Eye (tissue), 1 donor: ENCODE measurements around the gene DPCD.
"Not testable (repeated sequence)": the region's sequence is repeated elsewhere in the genome, so short reads cannot be mapped to it uniquely, and the experiment has no call there.

Source experiments
- DNase-seq: peaks from one replicate; pipeline ENCODE4 v3.0.0-alpha.2; 2015

The DPCD gene

DNA sequence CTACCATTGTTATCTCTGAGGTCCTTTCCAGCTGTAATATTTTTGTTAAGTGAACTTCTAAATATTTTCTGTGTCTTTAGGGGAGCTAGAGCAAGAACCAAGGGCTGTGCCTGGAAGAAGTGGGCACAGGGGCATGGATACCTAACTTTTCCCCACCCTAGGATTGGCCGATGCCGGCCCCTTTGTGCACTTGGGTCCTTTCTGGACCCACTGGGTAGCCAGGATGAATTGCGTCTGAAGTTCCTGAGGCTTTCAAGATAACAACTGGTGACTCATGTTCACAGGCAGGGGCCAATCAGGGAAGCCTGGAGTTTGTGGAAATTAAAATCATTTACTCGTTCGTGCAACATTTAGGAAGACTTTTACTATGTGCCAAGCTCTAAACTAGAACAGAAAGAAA lies 758 bp downstream of the DPCD start:
- DNase-seq, result no peak

DNA sequence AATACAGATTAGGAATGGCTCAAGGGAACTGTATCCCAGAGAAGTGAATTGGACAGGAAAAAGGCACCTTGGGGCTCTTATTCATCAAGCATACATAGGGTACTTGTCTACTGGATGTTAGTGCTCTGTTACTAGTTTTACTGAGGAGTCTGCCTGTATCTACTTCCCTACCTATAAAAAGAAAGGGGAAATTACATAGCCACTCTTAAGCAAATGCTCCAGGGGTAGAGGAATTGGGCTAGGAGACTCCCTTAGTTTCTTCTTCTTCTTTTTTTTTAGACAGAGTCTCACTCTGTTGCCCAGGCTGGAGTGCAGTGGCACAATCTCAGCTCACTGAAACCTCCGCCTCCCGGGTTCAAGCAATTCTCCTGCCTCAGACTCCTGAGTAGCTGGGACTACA lies 5.2 kb downstream of the DPCD start:
- not testable (repeated sequence) for DNase-seq

DNA sequence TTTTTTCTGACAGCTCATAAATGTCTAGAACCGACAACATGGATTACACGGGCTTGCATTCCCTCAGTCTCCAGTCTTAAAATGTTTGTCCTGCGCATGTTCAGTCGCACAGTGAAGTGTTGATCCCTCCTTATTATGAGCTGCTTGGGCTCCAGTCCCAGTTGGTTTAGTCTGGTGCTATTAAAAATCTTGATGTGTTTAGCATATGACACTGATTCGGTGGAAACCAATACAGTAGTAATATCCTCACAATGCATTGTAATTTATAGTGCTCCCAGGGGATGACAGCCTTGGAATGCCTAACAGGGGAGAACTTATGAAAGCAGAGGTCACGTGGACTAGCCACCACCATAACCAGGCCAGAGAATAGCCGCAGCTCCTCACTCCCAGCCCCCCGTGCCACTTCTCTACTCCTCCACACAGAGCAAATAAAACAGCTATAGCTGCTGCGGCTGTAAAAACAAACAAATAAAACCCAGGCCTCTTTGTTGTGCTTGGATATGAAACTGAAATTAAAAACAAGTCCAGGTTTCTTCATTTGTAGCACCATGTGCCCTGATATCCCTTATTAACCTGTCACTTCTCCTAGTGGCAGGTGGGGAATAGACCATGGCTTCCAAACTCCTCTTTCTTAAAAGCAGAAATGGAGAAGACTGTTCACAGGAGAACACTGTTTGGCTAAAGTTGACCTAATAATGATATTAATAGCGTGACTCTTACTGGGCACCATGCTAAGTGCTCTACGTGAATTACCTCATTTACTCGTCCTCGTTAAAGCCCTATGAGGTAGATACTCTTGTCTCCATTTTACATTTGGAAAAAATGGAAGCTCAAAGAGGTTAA lies 7.7 kb downstream of the DPCD start:
- DNase-seq, result no peak

DNA sequence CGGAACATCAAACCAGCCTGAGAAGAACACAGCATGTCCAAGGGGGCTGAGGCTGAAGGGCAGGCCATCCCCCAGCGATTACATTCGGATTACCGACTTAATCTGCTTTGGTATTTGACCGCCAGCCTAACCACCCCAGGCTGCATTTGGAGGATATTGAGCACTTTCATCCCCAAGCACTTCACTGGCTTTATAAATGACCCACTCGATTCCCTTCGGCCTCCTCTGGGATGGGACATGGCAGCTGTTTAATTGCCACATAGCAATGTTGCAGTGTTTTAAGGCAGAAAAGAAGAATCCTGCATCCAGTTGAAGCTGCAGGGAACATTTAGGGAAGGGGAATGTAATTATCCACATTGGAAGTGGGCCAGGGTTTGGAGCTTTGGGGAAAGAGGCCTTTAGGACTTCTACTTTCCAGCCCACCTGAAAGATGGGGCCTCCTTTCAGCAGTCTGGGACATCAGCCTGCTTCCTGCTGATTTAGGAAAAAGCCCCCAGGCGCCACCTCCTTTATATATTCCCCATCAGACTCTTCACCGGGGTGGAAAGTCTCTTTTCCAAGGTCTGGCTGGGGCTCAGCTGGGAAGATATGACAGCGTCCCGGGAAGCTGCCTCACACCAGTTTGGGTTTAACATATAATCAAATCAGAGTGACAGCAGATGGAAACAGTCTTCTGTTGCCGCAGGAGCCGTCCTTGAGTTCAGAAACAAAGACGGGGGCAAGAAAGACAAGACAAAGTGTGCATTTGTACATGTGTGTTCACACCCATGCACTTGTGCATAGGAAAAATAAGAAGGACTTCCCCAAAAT lies 9.2 kb downstream of the DPCD start:
- DNase-seq, result peak; percentile 51

DNA sequence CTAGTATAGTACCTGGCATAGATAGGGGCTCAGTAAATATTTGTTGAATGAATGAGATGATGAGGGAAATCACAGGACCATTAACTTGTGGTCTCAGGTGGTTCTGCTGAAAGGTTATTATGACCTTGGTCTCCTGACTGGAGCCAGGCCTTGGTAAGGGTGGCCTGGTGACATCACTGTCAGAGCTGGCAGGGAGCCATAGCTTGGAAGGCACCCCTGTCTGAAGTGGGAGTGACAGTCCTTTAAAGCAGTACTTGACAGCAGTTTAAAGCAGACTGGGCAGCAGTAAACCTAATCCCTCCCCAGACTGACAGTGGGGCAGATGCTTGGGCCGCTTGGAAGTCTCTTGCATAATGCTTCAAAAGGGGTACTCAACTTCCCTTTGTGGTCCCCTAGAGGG lies 13.4 kb downstream of the DPCD start:
- no peak for DNase-seq

DNA sequence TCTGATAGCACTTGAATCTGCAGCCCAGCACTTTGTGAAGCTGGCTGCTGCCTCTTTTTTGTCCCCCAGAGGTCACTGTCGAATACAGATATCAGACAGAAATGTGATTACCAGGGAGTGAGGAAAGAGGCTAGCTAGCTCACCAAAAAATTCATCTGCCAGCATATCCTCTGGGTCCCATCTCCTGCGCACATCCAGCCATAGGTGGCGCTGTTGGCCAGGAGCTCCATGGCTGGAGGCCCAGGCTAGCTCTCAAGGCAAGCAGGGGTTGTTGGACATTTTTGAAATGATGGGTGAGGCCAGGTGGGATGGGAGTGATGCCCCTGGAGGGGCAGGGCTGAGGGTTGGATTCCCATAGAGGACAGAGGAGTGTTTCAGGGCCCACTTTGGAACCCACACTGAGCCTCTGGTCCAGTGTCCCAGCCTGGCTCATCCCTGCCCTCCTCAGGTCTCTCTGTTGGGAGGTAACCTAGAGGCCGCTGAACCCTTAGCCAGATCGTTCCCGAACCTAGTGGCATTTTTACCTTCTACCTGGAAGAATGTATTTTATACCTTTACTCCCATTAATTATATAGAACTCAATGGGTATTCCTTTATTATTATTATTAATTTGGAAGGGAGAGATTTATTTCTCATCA lies 14.8 kb downstream of the DPCD start:
- peak; percentile 95 for DNase-seq

DNA sequence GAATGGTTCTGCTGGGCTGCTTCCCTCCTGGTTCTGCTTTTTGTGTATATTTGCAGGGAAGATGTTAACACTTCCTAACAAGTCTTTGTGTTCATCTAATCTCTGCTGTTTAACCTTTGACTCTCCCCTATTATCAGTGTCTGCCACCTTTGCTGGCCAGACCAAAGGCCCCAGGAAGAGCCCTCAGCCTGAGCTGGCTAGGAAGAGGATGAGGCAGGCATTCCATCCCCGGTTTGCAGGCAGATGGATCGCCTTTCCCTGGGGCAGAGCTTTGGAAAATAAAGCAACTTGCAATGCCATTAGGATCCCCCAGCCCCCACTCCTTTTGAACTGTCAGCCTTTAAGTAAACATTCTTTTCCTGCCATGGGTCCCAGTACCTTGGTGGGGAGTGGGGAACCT lies 19.0 kb downstream of the DPCD start:
- DNase-seq, result no peak

DNA sequence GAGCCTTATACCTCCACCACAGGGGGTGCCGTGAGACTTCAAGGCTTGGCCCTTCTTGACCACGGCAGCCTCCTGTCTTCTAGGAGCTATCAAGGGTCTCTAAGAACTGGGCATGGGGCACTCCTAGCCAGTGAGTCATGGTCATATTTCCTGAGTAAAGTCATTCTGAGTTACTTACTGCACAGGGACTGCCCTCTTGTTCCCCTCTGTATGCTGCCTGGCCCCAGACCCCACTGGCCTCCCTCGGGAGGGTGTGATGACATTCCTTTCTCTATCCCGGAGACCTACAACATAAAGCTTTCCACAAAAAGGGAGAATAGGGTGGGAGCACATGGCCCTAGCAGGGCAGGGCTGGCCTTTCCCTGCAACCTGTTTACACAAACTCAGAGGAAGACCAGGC lies 21.4 kb downstream of the DPCD start:
- no peak for DNase-seq

DNA sequence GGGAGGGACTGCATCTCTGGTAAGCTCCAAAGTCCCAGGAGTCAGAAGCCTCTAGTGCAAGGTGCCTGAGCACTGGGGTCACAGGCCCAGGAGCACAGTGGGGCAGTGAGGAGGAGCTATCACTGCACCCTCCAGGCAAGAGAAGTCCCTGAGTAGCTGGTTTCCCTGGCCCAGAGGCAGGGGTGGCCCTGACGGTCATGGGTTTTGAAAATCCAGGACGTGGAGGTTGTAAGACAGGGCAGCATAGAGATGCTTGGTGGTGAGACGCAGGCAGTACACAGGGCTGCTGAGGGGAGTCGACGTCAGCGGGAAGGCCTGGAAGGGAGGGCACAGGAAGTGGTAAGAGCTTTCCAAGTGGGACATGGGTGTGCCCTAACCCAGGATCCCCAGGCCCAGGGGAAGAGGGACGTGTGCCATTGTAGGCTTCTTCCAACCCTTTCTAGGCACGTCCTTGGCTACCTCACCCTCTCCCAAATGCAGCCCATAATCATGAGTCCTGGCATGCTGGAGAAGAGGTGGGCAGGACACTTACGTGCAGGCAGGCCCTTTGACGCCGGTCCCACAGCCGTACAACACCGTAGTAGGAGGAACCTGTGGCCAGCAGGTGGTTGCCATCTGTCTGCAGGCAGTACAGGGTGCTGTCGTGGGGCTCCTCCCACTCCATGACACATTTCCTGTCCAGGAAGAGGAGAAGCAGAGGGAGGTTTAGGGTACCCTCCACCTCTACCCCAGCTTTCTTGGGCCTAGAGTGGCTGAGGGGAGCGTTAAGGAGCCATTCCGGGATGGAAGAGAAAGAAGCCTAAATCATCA lies 23.2 kb downstream of the DPCD start:
- DNase-seq, result no peak

DNA sequence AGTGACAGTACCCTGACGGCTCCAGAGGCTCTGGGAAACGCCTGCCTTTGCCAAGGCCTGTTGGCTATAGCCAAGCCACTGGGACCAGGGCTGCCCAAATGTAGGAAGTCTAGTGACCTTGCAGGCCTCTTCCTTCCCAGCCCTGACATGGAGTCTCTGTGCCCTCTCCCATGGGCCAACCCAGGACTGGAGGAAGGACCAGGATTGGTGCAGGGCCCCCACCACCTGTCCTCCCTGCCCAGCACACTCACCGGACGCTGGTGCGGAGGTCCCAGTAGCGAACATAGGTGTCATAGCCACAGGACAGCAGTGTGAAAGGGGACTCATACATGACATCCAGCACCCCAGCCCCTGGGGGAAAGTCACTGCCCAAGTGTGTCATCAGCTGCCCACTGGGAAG lies 24.0 kb downstream of the DPCD start:
- DNase-seq, result no peak

DNA sequence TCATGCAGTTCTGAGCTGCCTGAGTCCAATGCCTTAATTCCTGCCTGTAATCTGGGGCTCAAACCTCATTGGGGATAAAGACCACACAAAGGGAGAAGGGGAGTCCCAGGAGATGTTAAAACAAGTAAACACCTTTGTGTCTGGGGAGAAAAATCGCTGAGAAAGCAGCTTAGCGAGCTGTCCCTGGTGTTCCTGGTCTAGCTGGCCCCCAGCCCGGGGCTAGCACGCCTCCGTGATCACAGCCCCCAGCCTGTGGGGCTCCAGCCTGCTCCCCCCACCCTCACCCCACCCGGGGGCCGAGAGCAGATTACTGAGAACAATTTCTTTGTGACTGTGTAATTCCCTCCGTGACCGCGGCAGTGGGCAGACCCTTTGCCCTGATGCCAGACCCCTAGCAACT lies 24.8 kb downstream of the DPCD start:
- DNase-seq, result peak; percentile 35

DNA sequence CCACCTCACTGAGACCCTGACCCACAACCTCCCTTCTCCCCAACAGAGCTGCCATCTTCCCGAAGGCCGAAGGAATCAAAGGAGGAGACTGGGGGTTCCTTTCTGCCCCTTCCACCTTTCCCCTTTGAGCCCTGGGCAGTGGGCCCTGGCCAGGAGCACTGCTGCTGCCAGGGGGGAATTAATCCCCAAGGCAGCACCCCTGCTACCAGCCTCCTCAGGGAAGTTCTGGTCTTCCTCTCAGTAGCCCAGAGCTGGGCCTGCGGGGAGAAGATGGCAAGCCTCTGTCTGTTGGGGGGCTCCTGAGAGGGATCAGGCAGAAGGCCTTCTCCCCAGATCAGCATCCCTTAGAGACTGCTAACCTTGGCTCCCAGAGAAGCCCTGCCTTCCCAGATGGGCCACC lies 25.5 kb downstream of the DPCD start:
- DNase-seq, result no peak

DNA sequence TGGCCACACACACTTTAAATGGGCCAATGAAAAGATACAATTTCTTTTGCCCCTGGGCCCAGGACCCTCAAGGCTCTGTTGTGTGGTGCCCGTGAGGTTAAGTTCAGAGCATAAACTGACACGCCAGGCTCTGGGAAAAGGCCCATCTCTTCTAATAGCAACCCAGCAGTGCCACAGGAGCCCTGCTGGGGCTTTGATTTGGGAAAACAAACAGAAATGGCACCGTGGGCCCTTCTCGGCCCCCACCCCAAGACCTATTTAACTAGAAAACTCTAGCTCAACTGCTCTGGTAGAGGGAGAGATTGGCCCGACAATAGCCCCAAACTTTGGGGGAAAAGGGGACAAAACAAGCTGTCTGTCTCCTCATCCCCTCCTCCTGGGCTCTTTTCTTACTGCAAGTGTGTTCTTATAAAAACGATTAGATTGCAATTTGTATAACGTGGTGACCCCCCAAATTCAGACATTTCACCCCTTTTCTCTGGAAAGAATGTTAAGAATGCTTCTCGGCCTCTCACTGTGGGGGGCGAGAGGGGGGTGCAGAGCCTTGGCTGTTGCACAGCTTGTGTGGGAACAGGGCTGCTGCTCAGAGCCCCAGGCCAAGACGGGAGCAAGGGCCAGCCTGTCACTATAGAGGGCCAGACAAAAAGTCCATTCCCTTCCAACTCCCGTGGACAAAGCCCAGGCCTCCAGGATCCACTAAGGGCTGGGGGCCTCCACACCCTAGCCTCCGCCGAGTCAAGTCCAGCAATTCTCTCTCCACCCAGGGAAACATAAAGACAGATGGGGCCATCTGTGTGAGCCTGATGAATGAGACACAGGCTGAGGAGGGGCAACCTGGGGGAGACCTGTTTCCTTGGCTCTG lies 26.8 kb downstream of the DPCD start:
- peak; percentile 53 for DNase-seq

DNA sequence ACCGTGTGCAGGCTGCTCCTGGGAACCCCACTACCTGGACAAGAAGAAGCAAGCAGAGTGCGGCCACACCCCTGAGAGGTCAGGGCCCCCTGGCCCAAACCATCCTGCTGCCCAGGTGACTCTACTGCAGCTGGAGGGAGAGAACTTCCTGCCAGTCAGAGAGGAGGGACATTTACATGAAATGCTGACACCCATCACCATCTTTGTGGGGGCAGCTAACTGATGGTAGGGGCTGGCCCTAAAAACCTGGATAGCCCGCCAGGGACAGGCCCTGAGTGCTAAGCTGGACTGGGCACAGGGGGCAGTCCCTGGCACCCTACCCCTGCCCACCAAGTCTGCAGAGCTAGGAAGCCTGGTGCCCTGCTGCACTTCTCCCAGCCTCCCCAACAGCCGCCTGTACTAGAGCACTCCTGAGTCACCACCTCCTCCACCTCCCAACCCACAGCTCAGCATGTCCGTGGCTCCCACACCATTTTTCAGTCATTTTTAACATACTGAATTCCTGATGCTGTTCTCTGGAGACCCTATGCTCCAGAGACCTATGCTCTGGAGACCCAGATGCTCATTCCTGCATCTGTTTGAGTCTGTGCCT lies 27.5 kb downstream of the DPCD start:
- no peak for DNase-seq

DNA sequence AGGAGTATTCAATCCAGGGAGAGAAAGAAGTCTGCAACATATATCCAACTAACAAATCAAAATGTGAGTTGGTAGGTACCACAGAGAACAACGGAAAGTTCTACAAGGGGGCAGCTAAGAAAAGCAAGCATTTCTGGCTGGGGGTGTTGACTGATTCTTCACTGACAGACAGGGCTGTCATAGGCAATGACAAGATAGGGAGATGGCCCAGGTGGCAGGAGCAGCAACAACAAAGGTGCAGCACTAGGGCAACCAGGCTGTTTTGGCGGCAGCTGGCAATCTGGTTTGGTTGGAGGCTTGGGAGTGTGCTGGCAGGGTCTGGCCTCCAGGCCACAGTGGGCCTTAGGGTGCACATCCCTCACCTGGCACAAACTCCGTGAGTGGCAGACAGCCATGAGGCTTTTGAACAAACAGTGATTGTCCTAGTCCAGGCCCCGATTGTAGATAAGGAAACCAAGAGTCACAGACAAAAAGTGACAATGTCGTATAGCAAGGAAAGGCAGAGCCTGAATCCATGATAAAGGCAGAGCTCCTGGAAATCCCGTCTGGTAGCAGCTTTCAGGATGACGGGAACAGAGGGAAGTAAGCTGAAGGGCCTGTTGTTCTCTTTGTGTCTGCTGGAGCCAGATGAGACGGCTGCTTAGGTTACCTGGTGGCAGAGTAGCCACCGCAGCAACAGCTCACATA lies 28.4 kb downstream of the DPCD start:
- DNase-seq, result no peak

DNA sequence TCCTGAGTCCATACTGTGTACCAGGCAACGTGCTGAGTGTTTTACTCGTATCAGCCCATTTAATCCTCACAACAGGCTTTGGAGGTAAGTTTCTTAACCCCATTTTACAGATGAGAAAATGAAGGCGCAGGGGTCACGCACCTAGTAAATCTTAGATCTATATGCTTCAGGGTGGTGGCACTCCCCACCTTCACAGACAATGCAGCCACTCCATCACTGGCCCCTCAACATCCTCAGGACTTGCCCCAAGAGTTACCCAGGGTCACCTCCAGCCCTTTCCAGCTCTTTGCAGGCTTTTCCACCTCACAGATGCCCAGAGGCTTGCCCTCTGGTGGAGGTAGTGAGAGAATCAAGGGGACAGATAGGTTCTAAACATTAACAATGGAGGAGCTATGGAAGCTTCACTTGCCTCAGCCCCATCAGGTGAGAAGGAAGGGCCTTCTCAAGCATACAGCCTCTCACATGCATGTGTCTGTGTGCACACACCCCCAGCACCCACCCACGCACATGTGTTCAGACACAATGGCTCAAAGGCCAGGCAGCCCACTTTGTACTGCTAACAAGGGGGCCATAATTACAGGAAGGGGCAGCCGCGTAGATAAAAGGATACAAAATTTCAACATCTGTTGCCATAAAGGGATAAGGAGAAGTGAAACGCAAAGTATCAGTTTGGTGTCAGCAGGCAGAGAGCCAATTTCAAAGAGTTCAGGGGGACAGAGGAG lies 29.1 kb downstream of the DPCD start:
- no peak for DNase-seq

DNA sequence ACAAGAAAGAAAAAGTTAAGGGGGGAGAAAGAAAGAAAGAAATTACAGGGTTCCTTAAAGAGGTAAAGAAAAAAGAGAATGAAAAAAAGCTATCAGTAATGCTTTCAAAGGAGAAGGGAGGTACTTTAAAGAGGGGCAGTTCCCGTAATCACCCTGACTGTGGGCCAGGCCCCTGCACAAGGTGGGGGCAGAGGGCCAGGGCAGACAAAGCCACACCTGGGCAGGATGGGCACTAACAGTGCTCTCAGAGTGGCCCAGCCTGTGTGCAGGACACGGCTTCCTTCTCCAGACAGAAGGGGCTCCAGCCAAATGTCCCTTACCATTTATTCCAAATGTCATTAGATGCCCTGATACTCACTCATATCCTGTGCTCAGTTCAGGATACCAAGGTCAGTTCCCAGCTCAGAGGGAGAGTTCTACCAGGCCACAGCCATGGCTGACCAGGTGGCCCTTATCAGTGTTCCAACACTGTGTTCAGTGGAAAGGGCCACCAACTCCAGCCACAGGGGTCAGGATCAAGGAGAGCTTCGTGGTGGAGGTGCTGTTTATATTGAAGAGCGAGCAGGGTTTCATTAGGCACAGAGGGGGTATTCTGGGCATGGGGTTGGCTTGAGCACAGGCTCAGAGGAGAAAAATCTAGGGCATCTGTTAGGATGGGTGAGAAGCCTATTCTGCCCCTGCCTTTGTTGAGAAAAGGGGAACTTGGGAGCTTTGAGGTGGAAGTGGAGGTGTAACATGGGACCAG lies 29.9 kb downstream of the DPCD start:
- no peak for DNase-seq

DNA sequence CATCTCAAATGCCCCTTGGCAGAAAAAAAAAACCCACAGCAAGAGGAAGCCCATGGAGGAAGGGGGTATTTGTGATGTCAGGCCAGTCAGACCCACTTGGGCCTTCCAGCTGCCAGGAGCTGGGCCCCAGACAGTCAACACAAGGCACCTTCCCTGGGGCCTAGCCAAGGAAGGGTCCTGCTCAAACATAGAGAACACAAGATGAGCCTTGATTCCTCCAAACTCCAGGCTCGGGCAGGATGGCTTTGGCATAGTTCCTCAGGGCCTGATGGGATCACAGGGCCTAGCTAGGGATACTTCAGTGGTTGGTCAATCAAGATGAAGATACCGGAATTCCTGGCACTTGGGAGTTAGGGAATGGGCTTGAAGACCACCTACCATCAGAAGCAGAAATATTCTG lies 30.8 kb downstream of the DPCD start:
- no peak for DNase-seq

DNA sequence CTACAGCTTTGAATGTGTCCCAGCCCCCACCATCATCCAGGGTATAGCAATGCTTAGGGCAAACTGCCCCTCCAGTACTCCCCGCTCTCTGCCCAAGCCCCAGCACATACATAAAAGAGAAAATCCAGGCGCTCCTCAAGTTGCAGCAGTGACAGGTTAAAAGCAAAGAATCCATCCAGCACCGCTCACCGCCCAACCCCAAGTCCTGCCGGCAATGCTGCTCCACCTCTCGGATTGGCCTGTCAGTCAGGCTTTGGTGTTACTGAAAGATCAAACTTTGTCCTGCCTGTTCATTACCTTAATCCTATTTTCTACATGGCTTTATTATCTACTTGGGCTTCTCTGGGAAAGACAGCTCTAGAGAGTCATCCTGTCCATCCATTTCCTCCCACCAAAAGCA lies 31.9 kb downstream of the DPCD start:
- DNase-seq, result no peak
